ENCODE data around the gene SIPA1.

SIPA1 gene

DNA sequence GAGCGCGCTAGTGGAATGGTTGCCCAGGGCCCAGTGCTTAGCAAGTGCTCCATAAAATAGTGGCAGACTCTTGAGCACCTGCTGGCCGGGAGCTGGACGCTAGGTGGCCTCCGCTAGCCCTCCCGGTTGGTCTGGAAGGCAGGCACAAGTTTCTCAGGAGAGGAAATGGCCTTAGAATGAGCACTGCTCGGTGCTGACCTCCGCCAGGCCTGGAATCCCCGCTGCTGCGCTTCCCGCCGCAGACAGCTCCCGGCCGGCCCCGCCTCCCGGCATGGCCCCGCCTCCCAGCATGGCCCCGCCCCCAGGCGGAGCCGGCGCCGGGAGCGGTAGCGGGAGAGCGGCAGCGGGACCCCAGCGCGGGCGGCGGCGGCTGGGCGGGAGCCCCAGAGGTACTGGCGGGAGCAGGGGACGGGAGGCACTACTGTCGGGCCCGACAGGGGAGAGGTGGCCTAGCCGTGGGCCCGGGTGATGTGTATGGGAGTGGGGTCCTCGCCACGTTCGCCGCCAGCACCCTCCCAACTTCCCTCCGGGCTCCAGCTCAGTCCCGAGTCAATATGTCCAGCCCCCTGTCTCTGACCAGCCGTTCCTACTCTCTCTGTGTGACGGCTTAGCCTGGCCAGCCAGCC, at the start of gene SIPA1:
TSS of gene SIPA1 (plus strand) at position 308 of the 626 bp plus-strand sequence. CDS start 2,821 bp downstream, outside the sequence.
- peak; percentile 91 to 93 for DNase-seq (ENCODE audit: low read depth in 2 of 2)
- TF ChIP-seq CTCF (IDR thresholded peaks at IDR 0.05; ENCODE audit: low read depth, low read length) = peak; percentile 67
- peak within 1 kb of the TSS; percentile 73 to 78 for H3K4me3 ChIP-seq (replicated peaks in 1 of 2; ENCODE audit: low read depth in 2 of 2, low read length in 2 of 2)

DNA sequence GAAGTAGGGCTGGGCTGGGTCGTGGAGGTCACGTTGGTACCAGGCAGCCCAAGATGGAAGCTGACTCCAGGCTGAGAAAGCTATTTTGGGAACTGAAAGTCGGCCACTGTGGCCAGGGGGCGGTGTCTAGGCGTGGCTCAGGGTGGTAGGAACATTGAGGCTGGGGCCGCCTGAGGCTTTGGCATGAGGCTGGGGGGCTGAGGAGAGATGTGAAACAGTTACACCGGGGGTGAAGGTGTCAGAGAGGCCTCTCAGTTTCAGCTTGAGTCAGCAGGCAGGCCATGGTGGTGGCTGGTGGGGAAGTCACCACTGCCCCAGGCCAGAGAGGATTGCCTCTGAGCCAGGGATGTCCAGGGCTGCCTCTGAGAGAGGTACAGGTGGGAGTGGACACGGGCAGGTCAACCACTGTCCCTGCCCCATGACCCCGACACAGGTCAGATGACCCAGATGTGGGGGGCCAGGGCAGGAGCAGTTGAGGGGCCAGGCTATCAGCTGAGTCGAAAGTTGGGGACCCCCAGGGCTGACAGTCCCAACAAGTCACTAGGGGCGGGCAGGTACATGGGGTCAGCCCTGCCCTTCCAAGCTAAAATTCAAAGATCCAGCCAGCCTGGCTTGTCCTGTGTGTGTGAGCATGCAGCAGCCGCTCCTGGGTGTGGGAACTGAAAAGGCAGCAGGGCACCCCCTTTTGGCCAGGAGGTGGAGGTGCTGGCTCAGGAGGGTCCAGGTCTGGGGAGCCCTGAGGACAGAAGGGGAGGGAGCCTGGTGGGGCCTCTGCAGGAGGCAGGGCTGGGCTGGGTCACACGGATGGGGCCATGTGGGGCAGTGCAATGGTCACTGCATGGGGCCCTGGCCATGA, 49.5 kb upstream of the SIPA1 start:
- peak; percentile 62 to 73 for DNase-seq (ENCODE audit: low read depth in 2 of 2)
- TF ChIP-seq CTCF (IDR thresholded peaks at IDR 0.05; ENCODE audit: low read depth, low read length) = peak; percentile 62
- H3K4me3 ChIP-seq (replicated peaks in 1 of 2; ENCODE audit: low read depth in 2 of 2, low read length in 2 of 2) = no peak overlapping the region

- no peak for DNase-seq (ENCODE audit: low read depth in 2 of 2)
- TF ChIP-seq CTCF (IDR thresholded peaks at IDR 0.05; ENCODE audit: low read depth, low read length) = no peak
- H3K4me3 ChIP-seq (replicated peaks in 1 of 2; ENCODE audit: low read depth in 2 of 2, low read length in 2 of 2) = no peak overlapping the region
These were observed 48.3 kb upstream of the SIPA1 start for GRCh38 chr11:65589444-65590239.

GRCh38 chr11:65590240-65590738, 47.6 kb upstream of the SIPA1 start:
- no peak overlapping the region for H3K4me3 ChIP-seq (replicated peaks in 1 of 2; ENCODE audit: low read depth in 2 of 2, low read length in 2 of 2)
- no peak for TF ChIP-seq CTCF (IDR thresholded peaks at IDR 0.05; ENCODE audit: low read depth, low read length)
- DNase-seq (ENCODE audit: low read depth in 2 of 2) = peak; percentile 31 to 47

DNA sequence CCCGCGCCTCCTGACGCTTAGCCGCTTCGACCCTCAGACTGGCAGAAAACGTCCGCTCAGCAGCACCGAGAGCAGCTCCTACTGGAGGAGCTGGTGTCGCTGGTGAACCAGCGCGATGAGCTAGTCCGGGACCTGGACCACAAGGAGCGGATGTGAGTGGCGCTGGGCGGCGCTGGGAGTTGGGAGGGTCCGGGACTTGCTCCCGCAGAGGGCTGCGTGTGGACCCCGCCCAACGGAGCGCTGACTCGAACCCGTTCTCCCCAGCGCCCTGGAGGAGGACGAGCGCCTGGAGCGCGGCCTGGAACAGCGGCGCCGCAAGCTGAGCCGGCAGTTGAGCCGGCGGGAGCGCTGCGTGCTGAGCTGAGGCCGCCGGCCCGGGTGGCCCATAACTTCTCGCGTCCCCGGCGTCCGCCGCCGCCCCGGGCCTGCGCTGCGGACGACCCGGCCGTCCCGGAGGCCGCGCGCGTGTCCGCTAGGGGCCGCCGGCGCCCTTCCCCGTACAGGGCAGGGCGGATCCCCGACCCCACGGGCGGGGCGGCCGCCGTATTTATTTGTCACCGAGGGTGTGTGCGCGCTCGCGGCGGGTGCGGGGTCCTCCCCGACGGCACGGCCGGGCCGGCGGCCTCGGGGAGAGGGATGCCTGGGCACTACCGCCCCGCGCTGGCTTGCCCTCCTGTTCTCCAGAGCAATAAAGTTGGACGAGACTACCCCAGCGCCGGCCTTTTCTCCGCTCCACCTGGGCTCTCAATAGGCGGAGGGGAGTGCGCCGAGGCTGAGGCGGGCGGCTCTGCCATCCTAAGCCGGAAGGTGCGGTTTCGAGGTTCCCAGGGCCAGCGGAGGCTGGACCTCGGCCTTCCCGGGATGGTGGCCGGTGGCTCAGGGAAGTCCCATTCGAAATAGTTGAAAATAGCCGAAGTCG, 45.7 kb upstream of the SIPA1 start:
- no peak for DNase-seq (ENCODE audit: low read depth in 2 of 2)
- no peak overlapping the region for H3K4me3 ChIP-seq (replicated peaks in 1 of 2; ENCODE audit: low read depth in 2 of 2, low read length in 2 of 2)
- TF ChIP-seq CTCF (IDR thresholded peaks at IDR 0.05; ENCODE audit: low read depth, low read length) = no peak
